Kidney tubule cell (primary cell): ENCODE measurements around the gene ADGRD1.

ENCODE experiments used
- DNase-seq: peaks from one replicate; pipeline ENCODE4 v3.0.0-alpha.2; 2018; ENCODE audit warnings: low spot score

The ADGRD1 gene

DNA sequence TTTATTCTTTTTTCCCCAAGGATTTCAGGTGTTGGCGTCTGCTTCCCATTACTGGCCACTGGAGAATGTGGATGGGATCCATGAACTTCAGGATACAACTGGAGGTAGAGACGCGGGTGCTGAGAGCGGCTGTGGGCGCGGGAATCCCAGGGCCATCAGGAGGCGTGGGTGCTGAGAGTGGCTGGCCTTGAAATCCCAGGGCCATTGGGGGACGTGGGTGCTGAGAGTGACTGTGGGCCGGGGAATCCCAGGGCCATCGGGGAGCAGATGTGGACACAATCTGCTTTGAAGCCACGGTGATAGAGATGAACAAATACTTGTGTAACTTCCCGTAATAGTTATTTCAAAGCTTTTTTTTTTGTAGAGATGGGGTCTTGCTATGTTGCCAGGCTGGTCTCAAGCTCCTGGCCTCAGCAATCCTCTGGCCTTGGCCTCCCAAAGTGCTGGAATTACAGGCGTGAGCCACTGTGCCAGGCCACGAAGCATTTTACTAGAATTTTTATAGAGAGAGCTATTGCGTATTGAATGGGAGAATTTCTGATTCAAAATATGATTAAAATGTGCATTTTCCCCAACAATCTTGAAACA lies 12.8 kb downstream of the ADGRD1 start:
- no peak for DNase-seq

DNA sequence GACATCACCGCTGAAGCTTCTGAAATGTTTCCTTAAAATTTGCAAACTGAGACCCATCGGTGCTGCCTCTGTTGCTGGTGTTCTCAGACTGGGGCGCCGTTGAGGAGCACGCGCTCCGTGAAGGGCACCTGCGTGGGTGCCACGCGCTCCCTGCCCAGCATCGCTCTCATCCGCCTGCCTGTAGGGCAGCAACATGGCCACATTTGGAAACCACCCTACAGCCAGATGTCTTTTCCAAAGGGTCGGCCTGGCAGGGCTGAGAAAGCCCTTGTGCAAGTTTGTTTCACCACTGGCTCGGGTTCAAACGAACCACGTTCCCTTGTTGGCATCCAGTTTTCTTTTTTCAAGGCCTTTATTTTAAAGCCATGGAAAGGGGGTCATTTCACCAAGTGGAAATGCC lies 13.9 kb downstream of the ADGRD1 start:
- no peak for DNase-seq

DNA sequence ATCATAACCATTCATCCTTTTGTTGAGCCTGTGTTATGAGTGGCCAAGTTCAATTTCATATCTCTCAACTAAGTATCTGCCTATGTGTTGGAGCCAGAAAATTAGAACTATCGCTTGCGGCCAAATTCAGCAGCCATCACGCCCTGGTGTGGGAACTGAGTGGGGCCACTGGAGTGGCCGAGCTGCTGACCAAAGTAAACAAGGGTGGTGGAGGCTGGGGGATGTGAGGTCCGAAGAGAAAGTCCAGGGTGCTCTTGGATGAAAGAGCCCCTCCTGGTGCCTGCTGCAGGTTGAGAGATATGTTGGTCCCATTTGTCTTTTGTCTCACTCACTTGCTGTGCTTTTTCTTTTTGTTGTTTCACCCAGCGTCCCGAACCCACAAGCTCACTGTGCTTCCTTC lies 14.9 kb downstream of the ADGRD1 start:
- DNase-seq, result no peak

GRCh38 chr12:130969223-130969622 lies 15.5 kb downstream of the ADGRD1 start:
- no peak for DNase-seq

GRCh38 chr12:130970165-130970907 lies 16.6 kb downstream of the ADGRD1 start:
- no peak for DNase-seq

GRCh38 chr12:130970908-130971233 lies 17.2 kb downstream of the ADGRD1 start:
- DNase-seq, result no peak

DNA sequence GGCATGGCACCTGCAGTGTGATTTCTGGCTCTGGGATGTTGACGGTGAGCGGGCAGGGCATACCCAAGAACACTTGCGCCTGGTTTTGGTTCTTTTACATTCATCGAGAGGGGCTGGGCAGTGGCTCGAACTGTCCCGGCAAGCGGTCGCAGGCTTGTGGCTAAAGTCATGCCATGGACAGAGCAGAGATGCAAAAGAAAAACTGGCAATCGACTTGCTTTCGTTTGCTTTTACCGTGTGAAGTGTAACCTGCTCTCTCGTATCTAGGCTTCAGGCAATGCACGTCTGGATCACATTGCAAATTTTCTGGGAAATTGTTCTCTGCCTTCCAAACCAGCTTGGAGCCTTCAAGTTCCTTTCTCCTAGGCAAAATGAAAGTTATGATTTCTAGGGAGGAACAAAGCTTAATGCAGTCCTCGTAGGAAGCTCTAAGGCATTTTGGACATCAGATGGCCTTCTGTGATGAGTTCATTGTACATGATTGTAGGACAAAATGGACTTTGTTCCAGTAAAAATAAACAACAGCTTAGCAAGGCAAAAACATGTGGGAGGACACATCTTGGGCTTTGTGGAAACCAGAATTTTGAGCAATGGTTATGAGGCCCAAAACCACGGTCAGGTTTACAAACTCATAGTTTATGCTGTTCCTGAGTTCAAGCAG lies 18.3 kb downstream of the ADGRD1 start:
- no peak for DNase-seq

DNA sequence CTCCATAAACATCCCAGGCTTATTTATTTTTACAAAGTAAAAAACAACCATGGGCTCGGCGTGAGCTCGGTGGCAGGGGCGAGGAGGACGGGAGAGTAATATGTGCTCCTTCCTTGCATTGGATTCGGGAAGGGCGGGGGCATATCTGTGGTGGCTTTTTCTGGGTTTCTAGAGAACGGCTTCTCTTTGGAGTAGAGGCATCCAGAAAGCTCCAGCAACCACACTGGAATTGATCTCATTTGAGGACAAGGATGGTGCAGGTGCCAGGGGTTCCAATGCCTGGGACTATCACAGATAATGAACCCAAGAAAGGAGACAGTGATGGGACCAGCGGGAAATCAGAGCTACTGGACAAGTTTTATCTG lies 18.9 kb downstream of the ADGRD1 start:
- DNase-seq, result no peak

GRCh38 chr12:130973109-130973508 lies 19.4 kb downstream of the ADGRD1 start:
- no peak for DNase-seq

DNA sequence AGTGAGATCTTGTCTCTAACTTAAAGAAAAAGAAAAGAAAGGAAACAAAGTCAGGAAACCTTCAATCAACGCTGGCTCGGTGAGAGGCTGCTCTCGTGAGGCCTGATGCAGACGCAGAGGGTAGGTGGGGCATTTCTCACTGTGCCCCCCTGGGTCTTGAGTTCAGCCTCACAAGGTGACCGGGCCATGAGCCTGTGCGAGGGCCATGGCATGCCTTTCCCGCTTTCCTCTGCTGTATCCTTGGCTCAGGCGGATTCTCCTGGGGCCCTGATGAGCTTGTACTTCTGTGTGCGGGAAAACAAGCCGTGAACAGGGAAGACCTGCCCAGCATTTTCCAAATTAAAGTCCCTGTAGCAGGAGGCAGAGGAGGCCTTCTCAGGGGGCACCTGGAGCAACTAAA lies 20.2 kb downstream of the ADGRD1 start:
- no peak for DNase-seq

DNA sequence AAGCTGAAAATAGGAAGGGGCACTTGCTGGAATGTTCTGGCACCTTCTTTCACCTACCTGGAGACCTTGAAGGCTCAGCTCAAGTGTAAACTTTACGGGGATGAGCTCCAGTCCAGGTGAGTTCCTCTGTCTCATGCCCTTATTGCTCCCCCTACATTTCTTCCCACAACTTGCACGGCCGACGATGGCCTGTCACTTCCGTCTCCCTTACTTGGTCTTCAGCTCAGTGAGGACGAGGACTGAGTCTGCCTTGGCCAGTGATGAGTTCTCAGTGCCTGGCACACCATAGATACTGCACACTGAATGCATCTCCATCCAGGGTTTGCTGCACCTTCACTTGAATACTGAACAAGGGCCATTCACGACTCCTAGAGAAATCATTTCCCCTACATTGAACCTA lies 21.4 kb downstream of the ADGRD1 start:
- DNase-seq, result no peak

- no peak for DNase-seq
Observed at GRCh38 chr12:130976171-130976720, 22.5 kb downstream of the ADGRD1 start.

DNA sequence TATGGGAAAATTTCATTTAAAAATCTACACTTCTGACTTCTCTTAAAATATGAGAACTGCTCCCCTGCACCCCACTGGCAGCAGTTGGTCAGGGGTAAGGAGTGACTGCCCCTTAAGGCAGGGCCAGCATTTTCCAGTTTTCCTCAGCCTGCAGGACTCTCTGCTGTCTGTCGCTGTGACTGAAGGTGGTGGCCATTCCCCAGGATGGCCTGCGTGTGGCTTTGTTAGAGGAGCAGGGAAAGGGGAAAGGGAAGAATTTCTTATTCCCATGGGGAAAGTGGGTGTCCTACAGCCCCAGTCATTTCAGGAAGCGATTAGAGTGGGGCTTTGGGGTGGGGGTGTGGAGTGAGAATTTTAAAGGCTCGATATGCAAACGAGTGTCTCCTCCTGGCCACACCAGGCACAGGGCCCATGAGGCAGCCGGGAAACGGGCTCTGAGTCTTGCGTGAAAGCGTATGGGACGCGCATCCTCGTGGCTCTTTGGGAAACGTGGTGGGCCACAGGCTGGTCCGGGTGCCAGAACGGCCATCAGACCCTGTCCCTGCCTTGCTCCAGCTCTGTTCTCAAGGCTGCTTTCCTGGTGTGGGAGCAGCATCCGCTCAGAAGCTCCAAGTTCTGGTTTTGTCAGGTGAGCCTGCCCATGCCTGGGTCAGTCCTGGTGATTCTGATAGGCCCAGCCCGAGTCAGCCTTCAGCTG lies 23.5 kb downstream of the ADGRD1 start:
- no peak for DNase-seq

DNA sequence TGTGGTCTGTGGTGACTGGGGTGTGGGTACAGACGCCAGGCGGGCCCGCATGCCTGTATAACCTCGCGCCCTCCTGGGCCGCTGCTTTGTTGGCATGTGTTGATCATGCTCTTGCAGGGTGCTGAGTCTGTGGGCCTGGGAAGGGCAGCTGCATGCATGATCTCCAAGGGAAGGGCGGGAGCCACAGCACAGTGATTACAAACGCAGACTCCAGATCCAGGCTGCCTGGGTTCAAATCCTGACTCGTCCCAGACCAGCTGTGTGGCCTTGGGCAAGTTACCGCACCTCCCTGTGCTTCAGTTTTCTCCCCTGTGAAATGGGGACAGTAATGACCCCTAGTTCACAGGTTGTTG lies 24.0 kb downstream of the ADGRD1 start:
- no peak for DNase-seq

- no peak for DNase-seq
Observed at GRCh38 chr12:130978785-130979184, 25.1 kb downstream of the ADGRD1 start.

GRCh38 chr12:130981074-130981742 lies 27.5 kb downstream of the ADGRD1 start:
- DNase-seq, result no peak

DNA sequence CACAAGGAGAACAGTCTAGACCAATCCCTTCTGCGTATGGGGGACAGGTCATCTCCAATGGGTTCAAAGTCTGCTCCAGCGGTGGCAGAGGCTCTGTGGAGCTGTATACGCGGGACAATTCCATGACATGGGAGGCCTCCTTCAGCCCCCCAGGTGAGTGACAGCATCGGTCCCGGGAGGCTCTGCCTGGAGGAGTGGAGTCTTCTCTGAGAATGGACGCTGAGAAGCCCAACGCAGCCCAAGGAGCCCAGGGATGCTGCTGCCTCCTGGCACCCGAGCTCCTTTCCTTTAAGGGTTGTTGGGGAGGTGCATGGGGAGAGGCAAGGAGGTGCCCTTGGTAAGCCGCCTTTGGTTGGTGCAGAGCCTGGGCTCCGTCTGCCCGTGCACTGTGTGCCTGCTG lies 28.2 kb downstream of the ADGRD1 start:
- no peak for DNase-seq

- DNase-seq, result no peak
Observed at GRCh38 chr12:130982565-130983225, 29.0 kb downstream of the ADGRD1 start.

DNA sequence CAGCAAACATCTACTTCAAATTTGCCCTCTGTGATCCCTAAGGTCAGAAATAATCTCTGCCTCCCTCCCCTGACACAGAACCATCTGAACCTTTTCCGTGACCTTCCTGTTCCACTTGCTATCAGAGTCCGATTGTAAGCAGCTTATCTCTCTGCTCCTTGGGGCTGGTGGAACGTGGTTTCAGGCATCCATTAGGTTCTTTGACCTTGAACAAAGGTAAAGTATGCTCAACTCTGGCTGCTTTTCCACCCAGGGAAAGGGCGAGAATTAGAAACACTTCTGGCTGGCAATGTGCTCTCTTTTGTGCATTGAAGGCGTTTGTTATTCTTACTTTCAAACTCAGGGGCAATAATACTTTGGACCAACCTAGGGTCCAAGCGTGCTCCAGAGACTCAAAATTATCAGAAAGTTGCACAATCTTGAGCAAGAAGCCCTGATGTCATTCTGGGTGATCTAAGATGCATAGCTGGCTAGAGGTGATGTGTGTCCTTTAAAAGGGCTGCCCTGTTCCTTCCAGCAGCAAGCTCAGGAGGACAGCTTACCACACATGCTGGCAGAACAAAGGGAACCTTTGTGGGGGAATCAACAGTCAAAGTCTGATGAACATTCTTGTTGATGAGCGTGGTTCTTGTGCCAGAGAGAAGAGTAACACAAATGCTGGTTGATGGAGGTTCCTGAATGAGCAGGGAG lies 29.8 kb downstream of the ADGRD1 start:
- no peak for DNase-seq

GRCh38 chr12:130984183-130985058 lies 30.7 kb downstream of the ADGRD1 start:
- no peak for DNase-seq
